ENCODE data around the gene PCSK2. TPM values are rescaled to one million over a fixed set of nuclear protein-coding genes. Genes with fewer than 3 reads are reported as not detected.

PCSK2 gene
- polyA plus RNA-seq, 1 donor from 2014 or later: 27.9 TPM

- Histone ChIP-seq H3K9ac (ENCODE audit: low read length) (peak within 1 kb of the TSS; percentile 77), H3K36me3 (ENCODE audit: insufficient read depth, low read length) (no peaks in the 10 kb centered on the region)
These were observed 304.1 kb downstream of the PCSK2 start, which contains the start of gene BFSP1 for GRCh38 chr20:17530716-17531664. TSS of gene BFSP1 (minus strand) at chr20:17531379. CDS start at chr20:17531329, 50 bp downstream.

More at GRCh38 chr20:17530716-17531664, 304.1 kb downstream of the PCSK2 start, which contains the start of gene BFSP1:
- peak within 1 kb of the TSS; percentile 66 for H3K4me2 ChIP-seq (ENCODE audit: low read length)
- H3K9me2 ChIP-seq (ENCODE audit: insufficient read depth, low read length): no peaks in the 10 kb centered on the region
- TF ChIP-seq EZH2 (IDR thresholded peaks at IDR 0.05; ENCODE audit: borderline replicate concordance, insufficient read depth, low read length, poor library complexity, severe bottlenecking) (no peak), SMC3 (conservative IDR thresholded peaks at IDR 0.05; ENCODE audit: poor library complexity) (no peak), MXI1 (conservative IDR thresholded peaks at IDR 0.05; ENCODE audit: poor library complexity, severe bottlenecking) (peak; percentile 67), EP300 (conservative IDR thresholded peaks at IDR 0.05; ENCODE audit: poor library complexity, severe bottlenecking) (peak; percentile 53), REST (IDR thresholded peaks at IDR 0.05; ENCODE audit: borderline replicate concordance) (no peak), TAF1 (IDR thresholded peaks at IDR 0.05; ENCODE audit: low read depth) (no peak), CTCF (IDR thresholded peaks at IDR 0.05; ENCODE audit: poor library complexity, severe bottlenecking) (peak; percentile 37), POLR2AphosphoS5 (IDR thresholded peaks at IDR 0.05) (peak; percentile 28), RAD21 (conservative IDR thresholded peaks at IDR 0.05) (peak; percentile 45)
- peak within 1 kb of the TSS; percentile 56 for H3K27ac ChIP-seq (ENCODE audit: low read length)
- H3K9me3 ChIP-seq (ENCODE audit: low read length): no peaks in the 10 kb centered on the region
- peak within 1 kb of the TSS; percentile 85 for H2AFZ ChIP-seq (ENCODE audit: low read depth, low read length)
- H4K20me1 ChIP-seq (ENCODE audit: insufficient read depth): no peaks in the 10 kb centered on the region
- H3K79me2 ChIP-seq (replicated peaks; ENCODE audit: insufficient read depth, low read length): no peaks in the 10 kb centered on the region
- no peaks in the 10 kb centered on the region for H3F3A ChIP-seq (ENCODE audit: insufficient read depth, low read length, poor library complexity, severe bottlenecking)
- H3K27me3 ChIP-seq (ENCODE audit: insufficient read depth, low read depth, low read length): peaks cover 18% of the 10 kb centered on the region
- H3K4me3 ChIP-seq (ENCODE audit: low read length): peak within 1 kb of the TSS; percentile 70
